Measurements from ENCODE around the gene GNG12.

The GNG12 gene

GRCh38 chr1:67726224-67726623 is 107.0 kb downstream of the GNG12 start:
- no peak for DNase-seq

DNA sequence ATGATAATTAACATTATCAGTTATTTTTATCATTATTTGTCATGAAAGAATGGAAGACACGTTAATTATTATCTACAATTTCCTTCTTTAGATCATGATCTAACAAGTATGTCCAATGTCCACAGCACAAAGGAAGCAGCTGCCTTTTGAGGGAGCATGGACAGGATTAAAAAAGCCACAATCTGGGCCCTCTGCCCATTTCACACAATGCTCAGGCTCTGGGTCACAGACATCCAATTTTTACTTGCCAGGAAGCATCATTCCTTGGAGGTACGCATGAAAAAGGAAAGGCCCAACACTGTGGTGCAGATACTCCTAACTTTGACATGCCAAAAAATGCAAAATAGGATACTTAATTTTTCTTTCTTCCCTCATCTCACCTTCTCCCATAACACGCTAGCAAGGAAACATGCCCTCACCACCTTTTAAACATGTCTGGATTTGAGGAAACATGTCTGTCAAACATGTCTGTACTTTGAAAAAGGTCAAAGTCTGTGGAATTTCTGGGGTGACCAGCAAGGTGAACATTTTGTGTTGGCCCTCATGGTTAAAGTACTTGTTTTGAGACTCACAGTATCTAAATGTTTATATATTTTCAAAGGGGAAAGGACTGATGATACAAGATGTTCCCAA is 108.2 kb downstream of the GNG12 start:
- no peak for DNase-seq

GRCh38 chr1:67723620-67724019 is 109.6 kb downstream of the GNG12 start:
- peak; percentile 10 to 23 for DNase-seq

GRCh38 chr1:67723126-67723525 is 110.1 kb downstream of the GNG12 start:
- no peak for DNase-seq

GRCh38 chr1:67722292-67722944 is 110.8 kb downstream of the GNG12 start:
- DNase-seq = no peak

DNA sequence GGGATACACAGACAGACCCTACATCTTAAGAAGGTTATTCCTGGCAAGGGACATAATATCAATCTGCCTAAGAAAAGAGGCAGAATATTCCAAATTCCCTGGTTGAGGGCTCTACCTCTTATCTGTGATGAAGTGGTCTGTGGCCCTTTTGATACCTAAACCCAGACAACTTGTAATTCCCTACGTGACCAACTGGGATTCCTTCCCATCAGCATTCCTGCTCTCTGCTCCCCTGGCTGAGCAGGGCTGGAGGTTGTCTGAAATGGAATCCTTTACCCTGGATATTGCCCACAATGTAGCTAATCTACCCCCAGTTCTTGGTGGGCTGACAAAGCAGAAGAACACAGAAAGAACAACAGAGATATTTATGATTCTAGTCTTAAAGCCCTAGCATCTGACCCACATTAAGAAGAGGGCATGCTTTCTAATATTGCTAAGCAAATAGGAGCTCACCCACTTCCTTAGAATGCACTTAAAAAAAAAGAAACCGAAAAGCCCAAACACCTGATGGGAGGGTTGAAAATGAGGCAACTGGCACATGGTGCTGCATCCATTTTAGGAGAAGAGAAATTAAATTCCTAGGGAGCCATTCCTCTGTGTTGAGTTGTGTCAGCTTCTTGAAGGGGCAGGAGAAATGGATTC is 111.5 kb downstream of the GNG12 start:
- DNase-seq = no peak

GRCh38 chr1:67721112-67721511 is 112.2 kb downstream of the GNG12 start:
- no peak for DNase-seq

- DNase-seq = no peak
Measured at GRCh38 chr1:67719329-67720196, 113.7 kb downstream of the GNG12 start.

DNA sequence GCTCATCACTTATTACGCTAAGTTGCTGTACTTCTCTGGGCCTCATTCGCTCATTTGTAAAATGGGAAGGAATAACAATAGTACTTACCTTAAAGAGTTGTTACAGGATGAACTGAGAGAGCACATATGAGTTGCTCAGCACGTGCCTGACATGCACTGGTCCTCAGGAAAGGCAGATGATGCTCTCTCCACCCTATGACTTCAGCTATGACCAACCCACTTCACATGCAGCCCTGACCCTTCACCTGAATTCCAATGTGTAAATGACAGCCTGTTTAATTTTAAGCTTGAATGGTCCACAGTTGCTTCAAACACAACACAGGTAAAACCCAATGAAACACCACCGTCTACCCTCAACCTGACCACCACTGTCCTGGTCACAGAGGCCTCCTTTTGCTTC is 115.4 kb downstream of the GNG12 start:
- DNase-seq = no peak

- no peak for DNase-seq
Measured at GRCh38 chr1:67716800-67717199, 116.5 kb downstream of the GNG12 start.

- no peak for DNase-seq
Measured at GRCh38 chr1:67715819-67716218, 117.4 kb downstream of the GNG12 start.

DNA sequence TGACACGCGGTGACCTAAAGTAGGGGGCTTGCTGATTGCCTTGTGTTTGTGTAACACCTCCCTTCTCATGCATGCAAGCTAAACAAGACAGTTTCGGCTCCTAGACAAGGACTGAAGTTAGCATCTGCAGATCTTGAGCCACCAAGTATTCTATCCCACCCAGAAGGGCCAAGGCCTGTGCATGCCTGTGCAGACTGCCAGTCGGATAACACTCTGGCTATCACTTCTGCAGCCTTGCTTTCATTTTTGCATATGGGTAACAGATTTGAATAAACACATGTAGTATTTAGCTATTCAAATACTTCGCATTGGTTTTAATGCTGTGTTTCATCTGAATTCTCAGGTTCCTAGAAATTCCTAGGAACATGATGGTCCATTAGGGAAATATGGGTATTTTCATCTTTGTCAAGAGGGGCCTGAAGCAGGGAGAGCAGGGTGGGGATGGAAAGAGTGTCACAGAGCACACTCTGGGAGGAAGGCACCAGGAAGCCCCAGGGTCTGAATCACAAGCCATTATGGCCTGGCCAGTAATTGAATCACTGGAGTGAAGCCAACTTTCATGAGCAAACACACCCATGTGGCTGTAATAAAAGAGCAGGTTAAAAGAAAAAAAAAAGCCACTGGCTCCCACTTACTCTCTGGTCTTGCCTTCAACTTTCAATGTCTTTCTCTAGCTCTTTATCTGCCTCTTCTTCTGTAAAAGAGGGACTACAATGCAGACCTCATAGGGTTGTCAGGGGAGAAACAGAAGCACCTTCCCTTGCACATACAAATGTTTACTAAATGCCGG is 120.0 kb downstream of the GNG12 start:
- no peak for DNase-seq

DNA sequence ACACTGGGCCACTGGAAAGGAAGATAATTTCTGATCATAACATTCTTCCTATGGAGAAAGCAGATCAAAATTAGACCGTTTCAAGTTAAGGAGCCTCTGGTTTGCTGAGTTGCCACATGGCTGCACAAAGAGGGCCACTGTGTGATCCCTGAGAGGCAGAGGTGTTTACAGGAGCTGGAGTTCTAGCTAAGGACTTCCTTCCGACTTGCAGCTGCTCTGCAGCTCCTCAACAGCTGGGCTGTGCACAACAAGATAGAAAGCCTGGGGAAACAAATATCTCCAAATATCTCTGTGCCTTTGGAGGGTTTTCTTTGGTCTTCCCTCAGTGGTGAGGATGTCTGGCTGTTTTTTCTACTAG is 121.4 kb downstream of the GNG12 start:
- DNase-seq = no peak

DNA sequence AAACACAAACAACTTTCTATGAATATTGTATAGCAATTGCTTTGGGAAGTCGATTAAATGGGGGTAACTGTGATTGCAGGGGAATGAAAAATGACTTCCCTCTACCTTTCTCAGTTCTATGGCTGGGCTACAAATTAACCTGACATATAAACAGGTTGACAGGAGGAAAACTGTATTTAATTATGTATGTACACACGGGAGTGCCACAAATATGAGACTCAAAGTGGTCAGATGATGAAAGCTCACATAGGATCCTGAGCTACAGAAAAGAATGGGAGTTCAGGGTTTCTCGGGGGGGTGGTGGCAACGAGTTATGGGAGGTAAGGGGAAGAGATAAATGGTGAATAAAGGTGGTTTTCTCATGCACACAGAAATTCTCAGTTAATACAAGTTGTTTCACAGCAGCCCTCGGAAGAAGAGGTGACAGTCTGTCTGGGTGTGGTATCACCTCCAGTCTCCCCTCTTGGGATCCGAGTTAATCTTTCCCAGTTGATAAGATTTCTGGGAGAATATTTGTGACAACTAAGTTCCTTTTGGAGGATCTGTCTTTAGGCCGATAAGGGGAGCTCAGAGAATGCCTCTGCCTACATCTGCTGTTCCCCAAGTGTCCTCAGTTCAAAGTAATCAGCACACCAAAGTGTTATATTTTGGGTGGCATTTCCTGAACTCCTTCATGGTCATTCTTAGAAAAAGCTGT is 122.0 kb downstream of the GNG12 start:
- no peak for DNase-seq

DNA sequence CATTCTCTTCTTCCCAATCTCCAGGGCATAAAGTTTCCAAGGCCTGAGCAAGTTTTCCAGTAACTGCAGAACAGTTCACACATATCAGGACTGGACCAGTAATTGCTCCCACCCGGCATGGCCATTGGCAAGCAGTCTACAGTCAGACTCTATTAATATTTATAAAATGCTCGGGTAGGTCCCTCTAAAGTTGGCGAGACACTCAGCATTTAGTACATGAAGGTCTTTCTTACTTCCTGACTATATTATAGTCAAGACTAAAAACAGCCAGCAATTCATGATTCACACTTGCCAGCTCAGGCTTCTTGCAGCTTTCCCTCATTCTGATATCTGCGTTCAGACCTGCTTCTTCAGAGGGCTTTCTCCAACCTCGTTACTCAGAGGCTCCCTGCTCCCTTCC is 122.8 kb downstream of the GNG12 start:
- no peak for DNase-seq

DNA sequence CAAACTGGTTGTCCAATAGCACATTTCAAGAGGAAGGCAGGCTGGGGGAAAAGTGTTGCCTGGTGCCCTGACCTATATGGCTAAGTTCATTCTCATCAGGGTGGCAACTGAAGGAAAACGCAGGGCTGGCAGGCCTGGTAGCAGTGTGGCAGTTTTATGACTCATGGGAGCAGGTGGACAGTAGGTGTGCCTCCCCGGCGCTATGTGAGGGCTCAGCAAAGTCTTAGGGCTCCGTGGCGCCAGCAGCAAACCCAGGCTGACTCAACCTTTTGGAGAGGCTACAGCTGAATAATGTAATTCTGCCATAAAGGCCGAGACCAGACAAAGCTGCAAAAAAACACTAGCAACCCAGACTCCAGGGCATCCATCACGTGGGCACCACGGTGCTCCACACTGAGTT is 124.7 kb downstream of the GNG12 start:
- no peak for DNase-seq

DNA sequence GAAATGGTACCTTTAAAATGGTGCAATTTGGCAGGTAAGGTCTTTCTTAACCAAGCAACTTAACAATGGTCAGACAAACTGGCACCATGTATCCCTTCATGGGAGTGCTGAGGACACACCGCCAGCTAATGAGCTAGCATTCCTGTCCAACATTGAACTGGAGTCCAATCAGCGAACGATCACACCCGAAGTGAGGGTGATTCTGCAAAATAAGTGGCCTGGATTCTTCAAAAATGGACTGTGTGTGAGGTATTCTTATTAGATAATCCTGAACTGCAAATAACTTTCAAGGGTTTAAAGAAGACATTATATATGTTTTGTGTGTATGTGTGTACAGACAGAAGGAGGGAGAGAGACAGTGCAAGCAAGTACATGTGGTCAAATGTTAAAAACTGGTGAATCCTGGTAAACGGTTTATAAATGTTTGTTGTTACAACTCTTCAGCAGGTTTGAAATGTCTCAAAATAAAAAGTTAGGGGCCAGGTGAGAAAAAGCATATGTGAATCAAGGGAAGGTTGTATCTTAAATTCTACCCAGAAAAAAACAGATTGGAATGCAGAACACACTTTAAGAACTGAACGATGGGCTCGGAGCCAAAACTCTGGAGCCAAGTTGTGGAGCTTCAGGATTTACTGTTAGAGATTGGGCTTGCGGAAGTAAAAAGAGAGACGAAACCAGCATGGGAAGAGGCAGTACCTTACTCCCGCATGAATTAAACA is 127.4 kb downstream of the GNG12 start:
- DNase-seq = no peak

DNA sequence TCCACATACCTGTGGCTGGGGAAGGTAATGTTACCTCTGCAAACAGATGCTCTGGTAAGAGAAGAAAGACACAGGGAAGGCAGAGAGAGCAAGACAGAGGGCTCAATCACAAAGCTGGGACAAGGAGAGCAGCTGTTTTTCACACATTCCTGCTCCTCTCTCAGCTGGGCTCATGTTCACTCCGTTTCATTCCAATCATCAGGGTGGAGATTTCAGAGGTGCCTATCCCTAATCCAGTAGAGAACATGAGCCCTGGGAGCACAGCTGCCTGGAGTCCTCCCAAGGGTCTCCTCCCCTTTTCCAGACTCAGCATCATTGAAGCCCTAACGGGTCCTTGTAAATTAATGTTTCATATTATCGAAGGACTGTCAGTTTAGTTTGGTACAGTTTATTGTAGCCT is 128.9 kb downstream of the GNG12 start:
- no peak for DNase-seq

DNA sequence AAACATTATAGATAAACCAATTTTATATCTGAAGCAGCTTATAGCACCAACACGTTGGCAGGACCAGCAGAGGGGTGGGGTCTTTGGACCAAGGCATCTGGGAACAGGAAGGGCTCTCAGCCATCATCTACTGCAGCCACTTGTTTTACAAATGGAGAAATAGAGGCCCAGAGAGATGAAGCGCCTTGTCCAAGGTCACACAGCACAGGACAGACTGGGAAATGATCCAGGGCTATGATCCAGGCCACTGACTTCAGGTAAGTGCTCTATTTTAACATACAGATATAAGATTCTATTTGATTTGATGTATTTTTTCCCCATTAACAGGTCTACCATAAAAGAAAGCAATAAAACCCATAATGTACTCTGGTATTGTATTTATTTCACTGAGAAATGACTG is 131.4 kb downstream of the GNG12 start:
- DNase-seq = no peak

DNA sequence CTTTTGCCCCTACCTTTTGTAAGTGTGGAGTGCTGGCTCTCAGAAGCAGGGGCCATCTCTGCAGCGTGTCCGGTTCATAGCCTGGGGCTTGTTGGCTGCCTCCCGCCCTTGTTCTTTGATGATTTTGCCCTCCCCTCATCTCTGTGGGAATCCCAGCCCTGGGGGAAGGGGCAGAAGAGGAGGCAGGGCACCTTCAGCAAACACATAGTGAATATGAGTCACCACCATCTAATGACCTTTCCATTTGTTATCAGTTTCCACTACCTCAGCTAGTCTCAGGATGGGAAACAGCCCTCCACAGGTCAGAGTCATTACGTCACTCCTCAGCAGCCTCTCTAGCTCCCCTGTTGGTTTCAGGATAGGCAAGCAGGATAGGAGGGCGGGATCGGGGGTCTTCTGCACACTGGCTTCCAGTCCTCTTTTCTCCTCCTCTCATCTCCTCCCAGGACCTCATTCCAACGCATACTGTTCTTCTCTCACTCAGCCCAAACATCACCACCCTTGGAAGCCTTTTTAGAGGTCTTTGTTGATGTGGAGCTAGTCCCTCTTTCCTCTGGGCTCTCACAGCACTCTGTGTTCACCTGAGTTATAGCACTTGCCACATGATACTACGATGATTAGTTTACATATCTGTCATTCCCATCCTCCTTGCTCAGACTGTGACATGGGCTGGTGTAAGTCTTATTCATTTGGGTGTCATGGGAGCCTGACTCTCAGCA is 132.4 kb downstream of the GNG12 start:
- peak; percentile 17 to 23 for DNase-seq

GRCh38 chr1:67700220-67700619 is 133.0 kb downstream of the GNG12 start:
- DNase-seq = no peak
